Aorta (tissue), 5 donors: Measurements from ENCODE around the gene LUC7L. TPM values are rescaled to one million over a fixed set of nuclear protein-coding genes. Genes with fewer than 3 reads are reported as not detected.
"Not testable (repeated sequence)": the region's sequence is repeated elsewhere in the genome, so short reads cannot be mapped to it uniquely, and the experiment has no call there.

Experiments used
- ATAC-seq: fragments of 200-7000 bp; cut with Tn5 transposase; one replicate; pipeline ENCODE4 v1.9.1; 2022; ENCODE audit warnings: moderate library complexity; ENCODE audit not compliant: low FRiP score
- DNase-seq, 2 donors: peaks; one replicate each; pipeline ENCODE4 v3.0.0-alpha.2; 2020
- H3K27ac ChIP-seq, 2 donors: one replicate each; pipeline ENCODE4 v1.5.1; 2013; ENCODE audit warnings: low read length in 2 of 2, mild to moderate bottlenecking in 2 of 2, moderate library complexity in 2 of 2, control low read depth in 1 of 2, inconsistent platforms in 1 of 2, low read depth in 1 of 2
- H3K27me3 ChIP-seq, 2 donors: one replicate each; pipeline ENCODE4 v1.6.1; 2013; ENCODE audit warnings: control low read depth in 1 of 2, low read length in 1 of 2, mild to moderate bottlenecking in 1 of 2, moderate library complexity in 1 of 2; ENCODE audit not compliant: insufficient read depth in 2 of 2, control insufficient read depth in 1 of 2
- H3K36me3 ChIP-seq, 2 donors: one replicate each; pipeline ENCODE4 v1.6.1; 2013; ENCODE audit warnings: control low read depth in 1 of 2, low read length in 1 of 2, mild to moderate bottlenecking in 1 of 2; ENCODE audit not compliant: insufficient read depth in 2 of 2, control insufficient read depth in 1 of 2
- H3K4me1 ChIP-seq, 2 donors: one replicate each; pipeline ENCODE4 v1.6.1; 2013; ENCODE audit warnings: low read length in 2 of 2, control low read depth in 1 of 2, mild to moderate bottlenecking in 1 of 2, moderate library complexity in 1 of 2; ENCODE audit not compliant: insufficient read depth in 2 of 2, control insufficient read depth in 1 of 2
- H3K4me3 ChIP-seq, 2 donors: one replicate each; pipeline ENCODE4 v1.5.1; 2013; ENCODE audit warnings: low read length in 2 of 2, control low read depth in 1 of 2, mild to moderate bottlenecking in 1 of 2
- H3K9me3 ChIP-seq: one replicate; pipeline ENCODE4 v1.6.1; 2013; ENCODE audit warnings: mild to moderate bottlenecking, low read length; ENCODE audit not compliant: control insufficient read depth
- WGBS, 2 donors: extraction: QIAGEN DNeasy Blood & Tissue Kit; methylation state at CpG; one replicate each; pipeline ENCODE4 v1.1.7; 2013; 5-methylcytosine and 5-hydroxymethylcytosine counted together
- intact Hi-C, 2 donors: fragments of 100-400 bp; cut with DNase I; formaldehyde crosslinking; loops; one replicate each; pipeline versions ENCODE4 v1.14.2 to v1.15.0; 2022
- polyA plus RNA-seq, 2 donors: library from polyadenylated mRNA; stranded (reverse); fragments of 200-250 nt; gene quantifications; one replicate each; pipeline ENCODE4 v1.2.3, GENCODE V29; 2013
- total RNA-seq, 2 donors: library from RNA; stranded (reverse); fragmentation: NEBNext Ultra II Directional; extraction: Animal tissue kit (Norgen Biotek cat#: 25700); gene quantifications; one replicate each; pipeline ENCODE4 v1.2.1, GENCODE V29; 2021
- donor health status: healthy with polysubstance abuse.
- donor health status: Bipolar disorder and iron deficiency.
- donor health status: DM: no; HTN: no; CAD: no.
- donor health status: DM: no; HTN: no; CAD: no.
- donor health status: DM: yes; HTN: yes; CAD: no.

The LUC7L gene
- total and polyA plus RNA-seq, 4 donors: 28.4 to 346 (median 84.0) TPM

GRCh38 chr16:243348-243747, 14.1 kb upstream of the LUC7L start:
- WGBS, 2 donors: 79 to 86% methylated on average over 4 of the region's 4 CpGs
- ATAC-seq (no peak), DNase-seq (no peak)
- no peak overlapping the region for H3K27ac ChIP-seq
- H3K27me3 ChIP-seq: no peaks in the 10 kb centered on the region
- no peaks in the 10 kb centered on the region for H3K9me3 ChIP-seq
- no peaks in the 10 kb centered on the region for H3K36me3 ChIP-seq
- intact Hi-C loops: loop anchor here in 1 of 2 donors (10.0 kb wide), 1 partner anchor 91 kb away; no protein-coding TSS in a partner anchor
- H3K4me3 ChIP-seq: no peak overlapping the region
- no peaks in the 10 kb centered on the region for H3K4me1 ChIP-seq

GRCh38 chr16:242281-242680, 13.0 kb upstream of the LUC7L start:
- ATAC-seq (no peak), DNase-seq (no peak)
- H3K4me3 ChIP-seq: no peak overlapping the region
- H3K9me3 ChIP-seq: no peaks in the 10 kb centered on the region
- no peak overlapping the region for H3K27ac ChIP-seq
- intact Hi-C loops: loop anchor here in 1 of 2 donors (10.0 kb wide), 1 partner anchor 93 kb away; no protein-coding TSS in a partner anchor
- H3K4me1 ChIP-seq: no peaks in the 10 kb centered on the region
- no peaks in the 10 kb centered on the region for H3K36me3 ChIP-seq
- WGBS, 2 donors: 51 to 54% methylated on average over 10 of the region's 10 CpGs
- no peaks in the 10 kb centered on the region for H3K27me3 ChIP-seq

- no peaks in the 10 kb centered on the region for H3K4me1 ChIP-seq
- H3K36me3 ChIP-seq: no peaks in the 10 kb centered on the region
- no peaks in the 10 kb centered on the region for H3K27me3 ChIP-seq
- no peak overlapping the region for H3K27ac ChIP-seq
- DNase-seq (no peak), ATAC-seq (no peak)
- H3K9me3 ChIP-seq: no peaks in the 10 kb centered on the region
- intact Hi-C loops: loop anchor here in 1 of 2 donors (10.0 kb wide), 1 partner anchor 94 kb away; no protein-coding TSS in a partner anchor
- no peak overlapping the region for H3K4me3 ChIP-seq
- WGBS, 2 donors: 95 to 99% methylated on average over 8 of the region's 8 CpGs
These were observed 11.3 kb upstream of the LUC7L start for GRCh38 chr16:240559-240958.

GRCh38 chr16:239948-240277, 10.7 kb upstream of the LUC7L start:
- H3K36me3 ChIP-seq: no peaks in the 10 kb centered on the region
- no peak overlapping the region for H3K27ac ChIP-seq
- H3K4me1 ChIP-seq: no peaks in the 10 kb centered on the region
- H3K27me3 ChIP-seq: no peaks in the 10 kb centered on the region
- no peak for ATAC-seq
- H3K4me3 ChIP-seq: no peak overlapping the region
- DNase-seq: no peak
- intact Hi-C loops: loop anchor here in 1 of 2 donors (10.0 kb wide), 1 partner anchor 95 kb away; no protein-coding TSS in a partner anchor
- H3K9me3 ChIP-seq: no peaks in the 10 kb centered on the region
- WGBS, 2 donors: 70 to 71% methylated on average over 3 of the region's 3 CpGs

GRCh38 chr16:234468-235305, 5.4 kb upstream of the LUC7L start, which contains the start of gene FAM234A:
Gene FAM234A (plus strand): TSS chr16:234821. CDS start chr16:254414, 19,593 bp downstream.
- Histone ChIP-seq H3K36me3 (no peaks in the 10 kb centered on the region), H3K27me3 (no peaks in the 10 kb centered on the region), H3K4me3 (peak within 1 kb of the TSS; percentile 65 to 93), H3K27ac (peak within 1 kb of the TSS; percentile 20 to 84), H3K4me1 (no peaks in the 10 kb centered on the region), H3K9me3 (no peaks in the 10 kb centered on the region)
- DNase-seq (peak; percentile 96 to 98), ATAC-seq (peak; percentile 97)
- intact Hi-C loops: loop anchor here in 1 of 2 donors (5.0 kb wide), 1 partner anchor 118 kb away; the partner anchor contains the start of gene AXIN1
- WGBS, 2 donors: 0 to 1% methylated on average over 55 to 85 of the region's 85 CpGs

- peaks cover 0 to 2% of the 10 kb centered on the region in 2 donors for H3K36me3 ChIP-seq
- DNase-seq (no peak), ATAC-seq (no peak)
- intact Hi-C loops: loop anchor here in 1 of 2 donors (5.0 kb wide), 1 partner anchor 121 kb away; the partner anchor contains the start of gene AXIN1
- WGBS, 2 donors: 69 to 70% methylated on average over 22 of the region's 22 CpGs
- H3K4me1 ChIP-seq: no peaks in the 10 kb centered on the region
- H3K4me3 ChIP-seq: no peak overlapping the region
- no peak overlapping the region for H3K27ac ChIP-seq
- no peaks in the 10 kb centered on the region for H3K27me3 ChIP-seq
- H3K9me3 ChIP-seq: no peaks in the 10 kb centered on the region
These were observed 1.7 kb upstream of the LUC7L start for GRCh38 chr16:230949-231348.

GRCh38 chr16:230351-230750, 1.1 kb upstream of the LUC7L start:
- not testable (repeated sequence) for H3K9me3 ChIP-seq
- 91 to 94% methylated on average over 18 of the region's 18 CpGs for WGBS, 2 donors
- intact Hi-C loops: loop anchor here in 1 of 2 donors (5.0 kb wide), 1 partner anchor 122 kb away; the partner anchor contains the start of gene AXIN1

GRCh38 chr16:229731-230281, 557 bp upstream of the LUC7L start:
- intact Hi-C loops: loop anchor here in 1 of 2 donors (5.0 kb wide), 1 partner anchor 122 kb away; the partner anchor contains the start of gene AXIN1
- no peaks in the 10 kb centered on the region for H3K27me3 ChIP-seq
- H3K27ac ChIP-seq: no peak overlapping the region
- 76 to 81% methylated on average over 22 of the region's 22 CpGs for WGBS, 2 donors
- no peaks in the 10 kb centered on the region for H3K9me3 ChIP-seq
- no peak overlapping the region for H3K4me3 ChIP-seq
- no peaks in the 10 kb centered on the region for H3K4me1 ChIP-seq
- no peak for DNase-seq
- ATAC-seq: no peak
- H3K36me3 ChIP-seq: peaks cover 2% of the 10 kb centered on the region in 2 donors

More at GRCh38 chr16:230351-230750, 1.1 kb upstream of the LUC7L start:
- not testable (repeated sequence) for DNase-seq, H3K36me3 ChIP-seq, H3K4me1 ChIP-seq, H3K27ac ChIP-seq, ATAC-seq, H3K27me3 ChIP-seq, H3K4me3 ChIP-seq
